HEK293 (cell line): Measurements from ENCODE around the gene CARTPT.

ENCODE experiments used
- CTCF ChIA-PET: fragments of 350-600 bp; formaldehyde crosslinking; extraction: SDS; loops from one replicate; lab custom pipeline; 2021; ENCODE audit warnings: antibody characterized with exemption; lab: Yijun Ruan, JAX
- POLR2A ChIA-PET: fragments of 300-600 bp; formaldehyde crosslinking; extraction: SDS; loops from one replicate; lab custom pipeline; 2020; ENCODE audit warnings: antibody characterized with exemption, inconsistent platforms; lab: Yijun Ruan, JAX
- H3K27ac ChIP-seq: fragments of 200-500 bp; sonication (Bioruptor generic); 2 replicates; pipeline ENCODE4 v1.5.1; 2014; ENCODE audit warnings: low read depth, low read length, control low read depth, inconsistent platforms; ENCODE audit errors: extremely low read depth
- H3K36me3 ChIP-seq, 2 experiments: fragments of 200-500 bp in 1 of 2; sonication (Bioruptor generic) in 1 of 2; 1 replicate in 1 of 2; 2 replicates in 1 of 2; pipeline ENCODE4 v1.5.1; 2014 to 2017; ENCODE audit warnings: inconsistent platforms in 2 of 2, low read length in 2 of 2; ENCODE audit not compliant: control insufficient read depth in 2 of 2, insufficient read depth in 1 of 2
- H3K4me1 ChIP-seq: fragments of 200-500 bp; sonication (Bioruptor generic); 2 replicates; pipeline ENCODE4 v1.5.1; 2014; ENCODE audit warnings: mild to moderate bottlenecking, low read length, inconsistent platforms; ENCODE audit not compliant: control insufficient read depth, insufficient read depth
- H3K4me3 ChIP-seq: 2 replicates; pipeline ENCODE4 v1.5.1; 2011; ENCODE audit warnings: low read depth, mild to moderate bottlenecking, control low read depth, low read length, moderate library complexity
- H3K9me3 ChIP-seq: fragments of 200-500 bp; sonication (Bioruptor generic); 2 replicates; pipeline ENCODE4 v1.5.1; 2014; ENCODE audit warnings: low read depth, low read length, inconsistent platforms; ENCODE audit not compliant: control insufficient read depth, insufficient read depth
- CTCF ChIP-seq: fragments of 450-650 bp; formaldehyde crosslinking; IDR thresholded peaks from 2 replicates; pipeline ENCODE4 v1.5.1; 2016; ENCODE audit warnings: missing biosample characterization, missing genetic modification characterization
- GLI2 ChIP-seq: fragments of 450-650 bp; formaldehyde crosslinking; IDR thresholded peaks from 2 replicates; pipeline ENCODE4; 2017; ENCODE audit warnings: missing biosample characterization, missing genetic modification characterization, low read depth, borderline replicate concordance
- GLI4 ChIP-seq: fragments of 450-650 bp; formaldehyde crosslinking; IDR thresholded peaks from 2 replicates; pipeline ENCODE4 v1.5.1; 2016; ENCODE audit warnings: missing biosample characterization, missing genetic modification characterization
- OSR2 ChIP-seq: fragments of 450-650 bp; formaldehyde crosslinking; IDR thresholded peaks from 2 replicates; pipeline ENCODE4 v1.5.1; 2016; ENCODE audit warnings: missing biosample characterization, missing genetic modification characterization
- REST ChIP-seq: fragments of 450-650 bp; formaldehyde crosslinking; IDR thresholded peaks from 2 replicates; pipeline ENCODE4 v1.5.1; 2016; ENCODE audit warnings: missing biosample characterization, missing genetic modification characterization
- SETDB1 ChIP-seq: IDR thresholded peaks from one replicate; pipeline ENCODE4 v1.6.1; 2017; ENCODE audit warnings: mild to moderate bottlenecking, low read length, moderate library complexity, mixed read lengths; ENCODE audit not compliant: insufficient read length
- ZNF133 ChIP-seq: fragments of 450-650 bp; formaldehyde crosslinking; IDR thresholded peaks from 2 replicates; pipeline ENCODE4 v1.5.1; 2016; ENCODE audit warnings: missing biosample characterization, missing genetic modification characterization
- ZNF157 ChIP-seq: fragments of 450-650 bp; formaldehyde crosslinking; IDR thresholded peaks from 2 replicates; pipeline ENCODE4 v1.5.1; 2016; ENCODE audit warnings: missing biosample characterization, missing genetic modification characterization
- ZNF214 ChIP-seq: fragments of 450-650 bp; formaldehyde crosslinking; IDR thresholded peaks from 2 replicates; pipeline ENCODE4 v1.5.1; 2017; ENCODE audit warnings: missing biosample characterization, mild to moderate bottlenecking, missing genetic modification characterization, borderline replicate concordance
- ZNF221 ChIP-seq: fragments of 450-650 bp; formaldehyde crosslinking; IDR thresholded peaks from 2 replicates; pipeline ENCODE4 v1.5.1; 2017; ENCODE audit warnings: missing biosample characterization, missing genetic modification characterization, borderline replicate concordance
- ZNF335 ChIP-seq: fragments of 450-650 bp; formaldehyde crosslinking; conservative IDR thresholded peaks from 2 replicates; pipeline ENCODE4 v1.5.1; 2016; ENCODE audit warnings: missing biosample characterization, missing genetic modification characterization
- ZNF341 ChIP-seq: fragments of 450-650 bp; formaldehyde crosslinking; IDR thresholded peaks from 2 replicates; pipeline ENCODE4; 2016; ENCODE audit warnings: low read depth, missing biosample characterization, missing genetic modification characterization
- ZNF404 ChIP-seq: fragments of 450-650 bp; formaldehyde crosslinking; IDR thresholded peaks from 2 replicates; pipeline ENCODE4 v1.5.1; 2017; ENCODE audit warnings: missing biosample characterization, missing genetic modification characterization
- ZNF426 ChIP-seq: fragments of 450-650 bp; formaldehyde crosslinking; IDR thresholded peaks from 2 replicates; pipeline ENCODE4 v1.5.1; 2017; ENCODE audit warnings: missing biosample characterization, missing genetic modification characterization, mild to moderate bottlenecking, inconsistent platforms, moderate library complexity
- ZNF501 ChIP-seq: fragments of 450-650 bp; formaldehyde crosslinking; IDR thresholded peaks from 2 replicates; pipeline ENCODE4 v1.5.1; 2016; ENCODE audit warnings: missing biosample characterization, missing genetic modification characterization
- ZNF518A ChIP-seq: fragments of 450-650 bp; formaldehyde crosslinking; conservative IDR thresholded peaks from 2 replicates; pipeline ENCODE4 v1.5.1; 2016; ENCODE audit warnings: low read depth, missing biosample characterization, missing genetic modification characterization
- ZNF549 ChIP-seq: fragments of 450-650 bp; IDR thresholded peaks from 2 replicates; pipeline ENCODE4 v1.5.1; 2018; ENCODE audit warnings: missing biosample characterization, missing genetic modification characterization, mild to moderate bottlenecking, inconsistent platforms, moderate library complexity
- ZNF600 ChIP-seq: fragments of 450-650 bp; formaldehyde crosslinking; IDR thresholded peaks from 2 replicates; pipeline ENCODE4 v1.5.1; 2016; ENCODE audit warnings: missing biosample characterization, missing genetic modification characterization
- ZNF629 ChIP-seq: fragments of 450-650 bp; formaldehyde crosslinking; IDR thresholded peaks from 2 replicates; pipeline ENCODE4 v1.5.1; 2017; ENCODE audit warnings: missing biosample characterization, missing genetic modification characterization
- ZNF654 ChIP-seq: fragments of 450-650 bp; formaldehyde crosslinking; IDR thresholded peaks from 2 replicates; pipeline ENCODE4 v1.5.1; 2016; ENCODE audit warnings: low read depth, missing biosample characterization, missing genetic modification characterization
- ZSCAN16 ChIP-seq: fragments of 450-650 bp; formaldehyde crosslinking; IDR thresholded peaks from 2 replicates; pipeline ENCODE4 v1.5.1; 2016; ENCODE audit warnings: missing biosample characterization, missing genetic modification characterization
- ZSCAN30 ChIP-seq: fragments of 450-650 bp; IDR thresholded peaks from 2 replicates; pipeline ENCODE4 v1.5.1; 2018; ENCODE audit warnings: missing biosample characterization, mild to moderate bottlenecking, missing genetic modification characterization, moderate library complexity

The CARTPT gene

GRCh38 chr5:71752441-71753190 is 33.5 kb downstream of the CARTPT start:
- Histone ChIP-seq H3K4me3 (no peak overlapping the region), H3K36me3 (no peaks in the 10 kb centered on the region), H3K4me1 (no peaks in the 10 kb centered on the region), H3K9me3 (no peaks in the 10 kb centered on the region), H3K27ac (no peak overlapping the region)
- ChIA-PET CTCF (interaction anchor here (0.6 kb wide), 1 partner anchor 94 kb away, joined by 3 read pairs; no protein-coding TSS in a partner anchor), POLR2A (no interaction called here)
- TF ChIP-seq ZNF214 (tag by site-specific recombination): no peak
- TF ChIP-seq OSR2 (tag by site-specific recombination): no peak
- no peak for TF ChIP-seq GLI4
- no peak for TF ChIP-seq ZSCAN16 (tag by site-specific recombination)
- no peak for TF ChIP-seq ZNF157 (tag by site-specific recombination)
- peak; percentile 38; the same call in 1 of the 2 replicates for TF ChIP-seq ZNF341

- POLR2A ChIA-PET: no interaction called here
- no peaks in the 10 kb centered on the region for H3K9me3 ChIP-seq
- no peaks in the 10 kb centered on the region for H3K36me3 ChIP-seq
- no peak overlapping the region for H3K4me3 ChIP-seq
- H3K27ac ChIP-seq: no peak overlapping the region
- CTCF ChIA-PET: interaction anchor here (0.6 to 3.2 kb wide), 25 partner anchors 9 to 740 kb away, joined by 3 to 19 read pairs (median 4); partner anchors contain the start of gene BDP1
- no peaks in the 10 kb centered on the region for H3K4me1 ChIP-seq
- TF ChIP-seq ZNF549: no peak
- no peak for TF ChIP-seq ZNF518A
- TF ChIP-seq ZNF221 (tag by site-specific recombination): 0 out of 2 replicates have a peak, but pooled peaks have one; percentile 15
- no peak for TF ChIP-seq ZNF133 (tag by site-specific recombination)
- TF ChIP-seq REST (tag by site-specific recombination): no peak
- 0 out of 2 replicates have a peak, but pooled peaks have one; percentile 13 for TF ChIP-seq ZNF501 (tag by site-specific recombination)
- TF ChIP-seq ZNF600 (tag by site-specific recombination): peak; percentile 45; the same call in 1 of the 2 replicates
- TF ChIP-seq ZNF654 (tag by site-specific recombination): peak; percentile 84
- no peak for TF ChIP-seq SETDB1
- TF ChIP-seq ZNF629 (tag by site-specific recombination): 0 out of 2 replicates have a peak, but pooled peaks have one; percentile 17
- peak; percentile 47 for TF ChIP-seq ZNF335 (tag by site-specific recombination)
- no peak for TF ChIP-seq ZNF404
- TF ChIP-seq CTCF (tag by site-specific recombination): peak; percentile 79
- no peak for TF ChIP-seq GLI2 (tag by site-specific recombination)
- no peak for TF ChIP-seq ZSCAN30 (tag by site-specific recombination)
- no peak for TF ChIP-seq ZNF426 (tag by site-specific recombination)
These were observed 38.8 kb downstream of the CARTPT start for GRCh38 chr5:71757590-71758543.
